Inflammatory macrophage treated with lipopolysaccharide for 1 hour (primary cell): ENCODE data around the gene RHEB.

Experiments used
- DNase-seq, 2 donors: peaks; one replicate each; pipeline ENCODE4 v3.0.0-alpha.2; 2020 to 2022

The RHEB gene

DNA sequence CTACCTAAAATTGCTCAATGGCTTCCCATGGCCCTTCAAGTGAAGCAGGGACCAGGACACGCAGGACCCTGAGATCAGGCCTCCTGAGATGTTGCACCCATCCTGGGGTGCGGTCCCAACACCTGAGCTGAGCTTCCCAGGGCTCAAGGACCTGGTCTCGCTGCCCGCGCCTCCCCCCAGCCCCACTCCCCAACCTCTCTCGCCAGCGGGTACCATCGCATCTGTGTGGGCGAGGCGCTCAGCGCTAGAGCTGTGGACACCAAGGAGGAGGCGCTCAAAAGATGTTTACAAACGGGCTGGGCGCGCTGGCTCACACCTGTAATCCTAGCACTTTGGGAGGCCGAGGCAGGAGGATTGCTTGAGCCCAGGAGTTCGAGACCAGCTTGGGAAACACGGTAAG lies 72.4 kb downstream of the RHEB start:
- no peak for DNase-seq

DNA sequence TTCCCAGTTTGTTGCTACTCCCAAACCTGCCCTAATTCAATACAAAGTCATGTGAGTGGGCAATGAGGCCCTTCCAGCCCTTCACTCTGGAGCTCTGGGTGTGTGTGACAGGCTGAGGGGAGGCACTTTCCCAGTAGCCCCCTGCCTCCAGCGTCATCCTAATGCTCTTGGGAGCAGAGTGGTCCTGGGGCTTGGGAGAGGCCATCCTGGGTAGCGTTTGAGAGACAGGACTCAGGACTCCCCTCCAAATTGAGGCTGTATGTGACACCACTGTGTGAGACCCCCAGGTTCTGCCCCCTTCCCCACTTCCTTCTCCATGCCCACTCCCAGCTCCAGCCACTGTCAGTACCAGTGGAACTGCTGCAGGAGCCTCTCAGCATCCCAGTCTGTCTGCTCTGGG lies 73.3 kb downstream of the RHEB start:
- DNase-seq = no peak

DNA sequence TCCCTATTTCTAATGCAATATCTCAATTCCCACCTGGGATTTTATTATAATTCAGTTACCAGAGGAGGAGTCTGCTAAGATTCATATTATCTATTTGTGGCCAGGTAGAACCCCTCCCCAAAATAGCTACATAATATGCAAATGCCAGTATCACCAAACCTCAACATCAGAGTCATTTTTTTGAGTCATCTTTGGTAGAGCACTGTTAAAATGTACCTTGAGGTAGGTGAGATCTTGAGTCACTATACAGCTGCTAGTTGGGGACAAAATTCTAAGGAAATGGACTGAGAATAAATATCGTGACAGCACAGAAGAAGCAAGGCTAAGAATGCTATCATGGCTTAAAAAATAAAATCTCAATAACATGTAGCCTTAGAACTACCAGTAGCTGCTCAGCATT lies 75.1 kb downstream of the RHEB start:
- no peak for DNase-seq

DNA sequence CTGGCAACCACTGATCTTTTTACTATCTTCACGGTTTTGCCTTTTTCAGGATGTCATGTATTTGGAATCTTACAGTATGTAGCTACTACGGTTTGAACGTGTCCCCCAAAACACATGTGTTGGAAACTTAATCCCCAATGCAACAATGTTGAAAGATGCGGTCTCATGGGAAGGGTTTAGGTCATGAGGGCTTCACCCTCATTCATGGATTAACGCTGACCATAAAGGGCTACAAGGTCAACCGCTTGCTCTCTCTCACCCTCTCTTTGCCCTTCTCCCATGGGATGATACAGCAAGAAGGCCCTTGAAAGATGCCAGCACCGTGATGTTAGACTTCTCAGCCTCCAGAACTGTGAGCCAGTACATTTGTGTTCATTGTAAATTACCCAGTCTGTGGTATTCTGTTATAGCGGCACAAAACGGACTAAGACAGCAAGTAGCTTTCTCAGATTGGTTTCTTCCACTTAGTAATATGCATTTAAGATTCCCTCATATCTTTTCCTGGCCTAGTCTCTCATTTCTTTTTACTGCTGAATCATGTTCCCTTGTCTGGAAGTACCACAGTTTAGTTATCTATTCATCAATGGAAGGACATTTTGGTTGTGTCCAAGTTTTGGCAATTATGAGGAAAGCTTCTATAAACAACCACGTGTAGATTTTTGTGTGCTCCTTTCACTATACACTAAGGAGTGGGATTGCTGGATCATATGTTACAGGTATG lies 76.8 kb downstream of the RHEB start:
- no peak for DNase-seq

DNA sequence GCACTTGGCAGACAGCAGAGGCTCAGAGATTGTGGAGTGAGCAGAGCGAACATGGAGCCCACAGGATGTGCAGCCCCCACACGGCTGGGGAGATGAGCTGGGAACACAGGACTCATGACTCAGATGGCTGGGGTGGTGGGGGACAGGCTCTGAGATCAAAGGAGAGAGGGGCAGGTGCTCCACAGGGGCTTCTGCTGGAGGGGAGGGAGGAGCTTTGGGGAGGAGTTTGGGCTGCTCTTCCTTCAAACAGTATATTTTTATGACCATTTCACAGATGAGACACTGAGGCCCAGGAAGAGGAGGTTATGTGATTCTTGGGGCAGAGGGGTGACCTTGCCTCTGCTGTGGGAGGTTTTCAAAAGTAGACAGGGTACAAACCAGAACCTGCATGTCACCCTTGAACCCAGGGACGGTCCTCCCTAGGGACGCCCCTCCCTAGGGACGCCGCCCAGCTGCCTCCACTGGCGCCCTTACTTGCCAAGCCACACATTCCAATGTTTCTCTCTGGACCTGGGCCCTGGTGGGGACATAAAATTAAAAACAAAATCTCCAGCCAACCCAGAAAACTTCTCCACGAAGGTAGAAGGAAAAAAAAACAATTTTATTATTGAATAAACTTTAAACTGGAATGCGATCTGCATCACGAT lies 78.8 kb downstream of the RHEB start:
- DNase-seq = no peak

DNA sequence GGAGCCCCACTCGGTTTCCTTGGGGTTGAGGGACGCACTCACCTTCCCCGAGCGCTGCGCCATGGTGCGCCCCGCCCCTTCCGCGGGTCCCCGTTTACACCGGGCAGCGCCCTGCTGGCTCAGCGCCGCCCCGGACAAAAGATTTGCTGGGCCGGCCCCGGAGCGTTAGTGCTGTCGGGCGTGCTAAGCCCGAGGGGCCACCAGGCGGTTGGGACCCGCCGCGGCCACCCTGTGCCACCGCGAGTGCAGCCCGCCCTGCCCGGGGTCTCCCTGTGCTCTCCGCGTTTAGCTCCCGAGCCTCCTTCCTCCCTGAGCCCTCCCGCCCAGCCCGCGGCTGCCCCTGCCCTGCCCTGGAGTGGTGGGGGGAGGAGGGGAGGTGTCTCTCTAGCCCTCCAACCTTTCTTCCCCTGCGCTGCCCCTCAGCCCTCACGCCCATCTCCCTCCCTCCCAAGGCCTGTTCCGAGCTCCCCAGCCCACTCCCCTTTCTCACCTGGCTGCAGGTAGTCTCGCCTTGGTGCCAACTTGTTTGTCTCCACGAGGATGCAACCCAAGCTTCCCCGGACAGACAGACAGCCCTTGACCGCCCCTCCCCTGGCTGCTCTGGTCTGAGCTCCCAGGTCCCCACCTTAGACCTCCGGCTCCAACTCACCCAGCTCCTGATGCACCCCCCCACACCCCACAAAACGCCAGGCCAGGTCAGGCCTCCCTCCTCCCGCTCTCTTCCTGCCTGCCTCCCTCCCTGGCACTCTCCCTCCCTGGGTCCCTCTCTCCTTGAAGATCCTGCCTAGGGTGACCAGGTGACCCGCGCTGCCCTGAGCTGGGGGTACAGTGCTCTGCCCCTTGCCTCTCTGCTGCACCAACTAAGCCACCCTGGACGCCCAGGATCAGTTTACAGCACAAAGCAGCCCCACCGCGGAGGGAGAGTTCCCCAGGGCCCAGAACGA lies 79.6 kb downstream of the RHEB start, which contains the start of gene CRYGN:
TSS of gene CRYGN (minus strand) at position 287 of the 944 bp plus-strand sequence. CDS start at position 63, 224 bp downstream.
- DNase-seq = no peak

DNA sequence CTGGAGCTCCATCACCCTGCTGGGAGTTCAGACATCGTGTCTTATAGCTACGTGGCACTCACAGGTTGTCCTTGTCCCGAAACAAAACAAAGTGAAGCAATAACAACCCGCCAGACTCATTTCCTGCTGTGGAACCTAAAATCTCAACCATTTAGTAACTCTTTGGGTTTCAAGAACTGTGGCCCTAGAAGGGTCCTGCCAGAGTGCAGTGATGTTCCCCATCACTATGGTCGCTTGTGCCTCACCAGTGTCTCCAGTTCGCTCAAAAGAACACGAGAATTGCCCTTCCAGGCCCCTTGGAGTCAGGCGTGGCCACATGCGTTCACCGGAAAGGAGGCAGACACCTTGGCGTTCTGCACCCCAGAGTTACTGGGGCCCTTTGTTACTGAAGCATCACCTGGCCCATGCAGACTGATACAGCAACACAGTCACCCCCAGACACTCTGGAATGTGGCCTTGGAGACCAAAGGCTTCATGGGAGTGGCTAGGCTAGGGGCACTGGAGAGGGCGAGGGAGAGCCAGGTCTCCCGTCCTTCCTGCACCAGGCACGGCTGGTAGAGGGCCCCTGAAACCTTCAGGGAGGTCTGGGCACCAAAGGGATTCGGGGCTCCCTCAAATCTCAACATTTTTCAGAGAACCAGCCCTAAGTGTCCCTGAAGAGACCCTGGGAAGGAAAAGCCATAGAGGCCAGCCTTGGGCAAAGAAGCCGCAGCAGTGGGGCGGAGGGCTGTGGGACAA lies 80.7 kb downstream of the RHEB start:
- no peak for DNase-seq

DNA sequence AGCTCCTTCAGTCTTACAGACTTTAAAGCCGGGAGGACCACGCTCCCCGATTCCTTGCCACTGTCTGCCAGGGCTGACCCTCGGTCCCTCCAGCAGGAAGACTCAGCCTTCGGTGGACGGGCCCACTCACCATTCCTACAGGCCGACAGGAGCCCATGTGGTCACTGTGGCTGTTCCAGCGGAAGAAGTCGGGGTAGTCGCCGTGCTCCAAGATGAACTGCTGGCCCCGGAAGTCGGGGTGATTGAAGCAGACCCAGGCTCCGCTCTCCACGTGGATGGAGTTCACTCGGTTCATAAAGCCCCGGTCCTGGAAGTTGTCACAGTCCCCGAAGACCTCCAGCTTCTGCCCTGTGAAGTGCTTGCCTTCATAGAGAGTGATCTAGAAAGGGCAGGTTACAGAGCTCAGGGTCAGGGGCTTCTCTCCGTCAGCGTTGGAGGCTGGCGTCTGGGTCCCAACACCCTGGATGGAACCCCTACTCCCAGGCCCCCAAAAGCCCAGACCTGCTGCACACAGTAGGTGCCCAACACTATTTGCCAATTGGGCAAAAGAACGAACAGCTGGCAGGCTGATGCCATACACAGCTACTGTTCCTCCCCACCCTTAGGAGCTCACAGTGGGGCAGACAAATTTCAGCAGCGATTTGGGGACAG lies 81.7 kb downstream of the RHEB start:
- DNase-seq = no peak

DNA sequence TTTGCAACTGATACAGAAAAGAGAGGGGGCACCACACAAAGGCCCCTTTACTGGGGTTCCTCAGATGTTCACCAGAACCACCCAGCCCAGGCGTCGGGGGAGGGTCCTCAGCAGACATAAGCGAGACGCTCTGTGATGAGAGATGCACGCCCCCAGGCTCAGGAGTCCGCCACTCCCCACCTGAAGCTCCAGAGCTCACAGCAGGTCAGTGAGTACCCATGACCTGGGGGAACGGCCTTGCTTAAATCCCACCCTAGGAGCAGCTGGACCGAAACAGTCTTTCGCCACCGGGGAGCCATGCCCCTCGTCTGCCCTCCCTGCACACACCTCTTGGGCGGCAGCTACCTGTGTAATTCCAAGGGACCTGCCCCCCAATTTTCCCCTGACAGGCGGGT lies 82.5 kb downstream of the RHEB start:
- DNase-seq = no peak

DNA sequence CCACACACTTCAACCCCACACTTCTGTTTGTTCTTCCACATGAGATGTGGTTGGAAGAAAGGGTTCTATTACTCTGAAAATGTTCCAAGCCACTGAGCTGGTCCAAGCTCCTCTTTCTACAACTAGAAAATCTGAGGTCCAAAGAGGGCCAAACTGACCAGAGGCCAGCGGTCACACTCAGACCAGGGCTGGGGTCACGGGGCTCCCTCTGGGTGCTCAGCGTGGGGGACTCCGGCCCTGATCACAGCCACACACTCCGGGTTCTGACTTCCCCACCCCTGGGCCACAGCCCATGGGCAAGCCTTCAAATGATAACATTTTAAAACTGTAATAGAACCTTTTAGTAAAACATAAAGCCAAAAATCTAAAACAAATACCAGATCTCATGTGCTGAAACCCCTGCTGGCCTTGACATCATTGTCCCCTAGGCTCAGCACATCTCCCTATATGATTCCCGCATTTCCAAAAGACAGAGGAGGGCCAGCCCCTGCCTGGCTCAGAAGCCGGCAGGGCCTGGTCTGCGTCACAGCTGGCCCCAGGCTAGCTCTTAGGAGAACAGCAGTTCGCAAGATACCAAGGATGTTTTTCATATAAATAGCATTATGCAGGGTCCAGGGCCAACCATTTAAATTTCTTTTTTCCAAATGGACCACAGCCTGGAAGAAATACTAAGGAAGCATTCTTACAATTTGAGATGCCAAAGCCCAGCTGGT lies 83.1 kb downstream of the RHEB start:
- no peak for DNase-seq

DNA sequence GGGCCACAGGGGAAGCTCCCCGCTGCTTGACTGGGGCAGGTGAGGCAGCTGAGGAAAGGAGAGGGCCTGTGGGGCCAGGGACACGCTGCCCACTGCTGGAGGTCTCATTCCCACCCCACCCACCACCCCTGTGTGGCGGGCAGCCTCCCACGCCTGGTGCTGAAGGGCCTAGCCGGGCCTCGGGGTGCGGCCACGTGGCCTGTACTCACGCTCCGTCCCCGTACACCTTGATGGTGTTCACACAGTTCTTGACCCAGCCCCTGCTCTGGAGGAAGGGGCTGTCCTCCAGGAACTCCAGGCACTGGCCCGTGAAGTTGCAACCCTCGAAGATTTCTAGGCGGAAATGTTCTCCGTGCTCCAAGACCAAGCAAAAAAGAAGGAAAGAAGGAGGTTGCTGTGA lies 83.7 kb downstream of the RHEB start:
- DNase-seq = no peak

DNA sequence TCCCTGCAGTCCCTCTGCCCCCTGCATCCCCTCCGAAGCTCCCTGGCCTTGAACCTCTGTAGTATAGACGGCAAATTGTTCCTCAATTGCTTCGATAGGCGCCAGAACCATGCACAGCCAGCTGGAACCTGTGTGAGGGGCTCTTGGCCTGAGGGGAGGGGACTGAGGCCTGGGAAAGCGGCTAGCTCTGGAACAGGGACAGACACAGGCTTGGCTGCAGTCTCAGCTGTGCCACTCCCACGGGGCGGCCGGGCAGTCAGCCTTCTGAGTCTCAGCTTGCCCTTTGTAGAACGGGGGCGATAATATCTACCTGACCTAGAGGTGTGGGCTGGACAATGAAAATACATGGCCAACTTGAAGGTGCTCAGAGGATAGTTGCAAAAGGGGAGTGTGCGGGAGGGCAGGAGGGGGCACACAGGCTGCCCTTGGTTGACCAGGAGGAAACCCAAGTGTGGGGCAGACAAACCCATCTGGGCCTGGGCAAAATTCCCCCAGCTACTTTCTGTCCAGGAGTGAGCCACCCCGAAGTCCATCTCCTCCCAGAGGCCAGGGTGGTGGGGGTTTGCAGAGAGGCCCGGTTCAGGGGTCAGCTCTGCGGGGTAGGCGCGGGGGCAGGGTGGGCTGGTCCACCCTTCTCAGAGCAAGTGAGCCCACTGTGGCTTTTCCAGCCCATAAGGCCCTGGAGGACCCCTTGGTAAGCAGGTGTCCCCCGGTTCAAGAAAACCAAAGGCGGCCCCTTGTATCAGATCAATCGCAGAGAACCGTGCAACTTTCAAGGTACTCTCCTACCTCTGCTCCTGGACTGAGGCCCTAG lies 84.4 kb downstream of the RHEB start:
- no peak for DNase-seq

DNA sequence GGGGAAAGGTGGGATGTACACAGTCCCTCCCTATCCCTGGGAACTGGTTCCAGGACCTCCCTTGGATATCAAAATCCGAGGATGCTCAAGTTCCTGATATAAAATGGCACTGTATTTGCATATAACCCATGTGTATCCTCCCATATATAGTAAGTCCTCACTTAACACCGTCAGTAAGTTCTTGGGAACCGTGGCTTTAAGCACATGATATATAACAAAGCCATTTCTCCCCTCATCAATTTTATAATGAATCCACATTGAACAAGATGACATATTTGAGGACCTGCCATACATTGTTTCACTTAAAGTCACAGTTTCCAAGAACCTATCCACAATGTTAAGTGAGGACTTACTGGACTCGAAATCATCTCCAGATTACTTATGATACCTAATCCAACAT lies 85.1 kb downstream of the RHEB start:
- DNase-seq = no peak

DNA sequence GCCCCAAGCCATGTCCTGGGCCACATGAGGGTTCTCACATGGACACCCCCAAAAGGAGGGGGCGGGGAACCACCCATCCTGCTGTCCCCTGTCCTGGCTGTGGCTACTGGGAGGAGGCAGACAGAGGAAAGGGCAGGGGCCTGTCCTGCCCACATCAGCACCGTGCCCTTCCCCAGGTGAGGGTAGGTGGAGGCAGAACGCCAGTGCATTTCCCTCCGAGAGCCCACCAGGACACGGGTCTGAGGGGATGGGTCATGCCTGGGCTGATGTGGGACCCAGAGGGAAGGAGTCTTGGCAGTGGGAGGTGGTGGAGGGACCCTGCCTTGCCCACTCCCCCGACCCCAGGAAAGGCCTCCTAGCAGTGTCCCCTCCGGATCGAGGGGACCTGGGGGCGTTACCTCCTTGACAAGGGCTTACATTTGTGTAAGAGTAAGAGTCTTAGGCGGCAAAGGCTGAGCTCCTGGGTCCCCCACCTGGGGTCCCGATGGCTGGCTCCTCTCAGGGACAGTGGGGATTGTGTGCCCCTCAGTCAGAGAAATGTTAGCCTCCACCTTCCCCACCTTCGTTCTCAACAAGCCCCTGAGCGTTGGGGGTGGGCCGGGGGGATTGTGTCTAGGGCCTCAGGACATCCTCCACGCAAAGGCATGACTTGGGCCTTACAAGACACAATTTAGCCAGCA lies 85.8 kb downstream of the RHEB start:
- DNase-seq = no peak

DNA sequence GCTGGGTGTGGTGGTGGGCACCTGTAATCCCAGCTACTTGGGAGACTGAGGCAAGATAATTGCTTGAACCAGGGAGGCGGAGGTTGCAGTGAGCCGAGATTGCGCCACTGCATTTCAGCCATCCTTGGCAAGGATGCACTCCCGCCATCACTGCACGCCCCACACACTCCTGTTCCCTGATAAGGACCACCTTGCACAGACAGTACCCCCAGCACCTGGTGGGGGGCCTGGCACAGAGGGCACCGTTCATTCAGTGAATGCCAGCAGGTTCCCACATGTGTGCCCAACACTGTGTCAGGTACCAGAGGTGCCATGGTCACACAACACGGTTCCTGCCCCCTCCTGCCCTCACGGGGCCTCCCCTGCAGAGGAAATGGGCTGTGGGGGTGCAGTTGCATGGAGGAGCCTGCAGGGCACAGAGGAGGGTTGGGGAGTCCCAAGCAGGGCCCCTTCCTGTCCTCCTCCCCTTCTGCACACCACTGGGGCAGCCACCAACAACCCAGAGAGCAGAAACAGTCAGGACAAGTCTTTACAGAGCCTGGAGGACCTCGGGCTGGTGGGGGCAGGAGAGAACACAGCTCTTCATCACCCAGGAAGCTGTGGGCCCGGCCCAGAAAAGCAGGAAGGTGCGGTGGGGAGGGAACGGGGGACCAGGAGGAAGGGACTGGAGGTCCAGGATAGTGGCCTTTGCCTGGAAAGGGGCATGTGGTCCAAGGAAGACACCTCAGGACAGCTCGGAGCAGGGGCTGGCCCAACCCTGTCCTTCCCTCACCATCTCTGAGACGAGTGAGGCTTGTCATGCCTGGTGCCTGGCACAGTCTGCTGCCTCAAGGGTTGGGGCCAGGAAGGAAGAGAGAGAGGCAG lies 86.8 kb downstream of the RHEB start:
- DNase-seq = no peak

DNA sequence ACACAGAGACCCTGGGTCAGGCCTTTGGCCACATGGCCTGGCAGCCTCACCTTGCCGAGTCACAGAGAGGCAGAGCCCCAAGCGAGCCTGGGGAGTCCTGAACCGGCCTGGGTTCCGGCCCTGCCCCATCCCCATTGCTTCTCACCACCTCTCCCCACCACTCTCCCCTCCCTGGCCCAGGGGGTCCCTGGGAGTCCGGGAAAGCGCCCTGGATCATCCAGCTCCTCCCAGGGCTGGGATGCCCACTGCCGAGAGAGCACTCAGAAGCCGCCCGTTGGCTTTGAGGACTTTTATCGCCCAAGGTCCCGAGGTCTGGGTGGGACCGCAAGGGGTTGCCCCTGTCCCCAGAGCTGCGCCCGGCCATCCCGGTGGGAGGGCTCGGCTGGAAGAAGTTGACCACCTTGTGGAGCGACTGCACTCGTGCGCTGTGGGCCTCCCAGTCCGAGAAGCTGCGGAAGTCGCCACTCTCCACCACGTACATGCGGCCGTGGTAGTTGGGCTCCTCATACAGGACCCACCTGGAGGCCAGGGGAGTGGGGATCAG lies 87.9 kb downstream of the RHEB start:
- DNase-seq = no peak

DNA sequence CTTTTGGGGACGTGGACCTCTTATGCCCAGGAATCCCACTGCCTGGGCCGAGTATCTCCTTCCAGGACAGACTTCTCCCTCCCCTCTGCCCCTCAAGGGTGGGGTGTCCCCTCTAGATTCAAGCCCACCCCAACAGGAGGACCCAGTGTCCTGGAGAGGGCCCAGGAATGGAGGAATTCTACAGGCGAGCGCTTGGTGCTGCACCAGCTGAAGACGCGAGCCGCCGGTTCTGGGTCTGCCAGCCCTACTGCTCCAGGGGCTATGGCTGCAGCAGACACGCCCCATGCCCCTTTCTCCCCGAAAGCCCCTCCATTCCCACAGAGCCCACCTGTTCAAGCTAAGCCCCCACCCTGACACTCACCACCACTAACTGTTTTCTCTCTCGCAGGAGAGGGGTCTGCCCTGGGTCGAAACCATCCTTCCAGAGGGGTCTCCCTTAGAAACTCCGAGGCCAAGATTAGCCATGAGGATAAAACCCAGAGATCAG lies 88.4 kb downstream of the RHEB start:
- DNase-seq = no peak

DNA sequence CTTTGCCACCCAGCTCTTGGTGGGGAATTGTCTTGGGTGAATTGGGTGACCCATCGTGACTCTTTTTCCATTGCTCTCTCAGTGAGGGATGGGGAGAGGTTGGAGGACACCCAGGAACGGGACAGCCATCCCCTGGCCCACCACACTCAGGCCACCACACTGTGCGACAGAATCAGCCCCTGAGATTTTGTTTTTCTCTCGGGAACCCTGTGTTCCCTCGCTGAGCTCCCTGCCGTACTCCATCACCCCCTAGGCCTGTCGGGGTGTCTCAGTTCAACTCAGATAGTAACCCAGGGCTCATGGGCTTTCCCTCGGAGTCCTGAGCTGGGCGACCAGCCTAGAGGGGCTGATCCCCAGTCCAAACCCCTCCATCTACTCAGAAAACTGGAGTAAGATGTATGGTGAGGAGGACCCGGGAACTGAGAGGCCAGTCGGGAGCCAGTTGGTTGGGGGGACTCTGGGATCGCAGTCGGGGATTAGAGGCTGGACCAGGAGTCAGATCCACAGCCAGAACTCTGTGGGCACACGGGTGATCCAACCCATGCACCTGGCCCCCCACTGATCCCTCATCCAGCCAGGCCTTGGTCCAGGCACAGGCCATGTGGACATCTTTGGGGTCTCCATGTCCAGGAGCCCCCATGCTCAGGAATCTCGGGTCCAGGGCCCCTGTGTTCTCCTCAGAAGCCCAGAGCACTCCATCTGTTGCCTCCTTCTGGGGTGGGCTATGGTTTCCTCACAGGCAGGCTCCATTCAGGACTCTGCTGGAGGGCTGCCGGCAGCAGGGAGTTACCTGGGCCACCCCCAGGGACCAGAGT lies 89.1 kb downstream of the RHEB start:
- DNase-seq = no peak
